Measurements from ENCODE around the gene SENP1. TPM values are rescaled to one million over a fixed set of nuclear protein-coding genes. Genes with fewer than 3 reads are reported as not detected.

The SENP1 gene
- total and polyA plus RNA-seq, 2 of the 4 experiments (the other 2 are of a cell fraction): 7.2 to 25.3 TPM

DNA sequence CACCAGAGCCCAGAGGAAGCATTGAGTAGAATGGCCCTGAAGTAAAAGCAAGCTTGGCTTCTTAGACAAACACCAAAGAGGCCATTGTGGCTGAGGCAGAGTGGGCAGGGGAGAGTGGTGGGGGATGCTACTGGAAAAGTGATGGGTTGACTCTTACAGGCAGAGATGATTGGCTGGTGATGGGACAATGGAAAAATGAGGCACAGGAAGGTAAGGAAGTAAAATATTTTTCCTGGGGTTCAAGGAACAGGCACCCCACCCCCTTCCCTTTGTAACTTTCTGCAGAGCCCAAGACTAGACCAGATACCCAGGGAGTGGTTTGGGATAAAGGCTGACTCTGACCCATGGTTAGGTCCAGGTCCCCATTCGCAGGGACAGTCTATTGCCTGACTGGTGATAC is 66.7 kb downstream of the SENP1 start:
- no peak overlapping the region for H3K27ac ChIP-seq (ENCODE audit: insufficient read depth, low read length)
- dilution Hi-C loops (cut with HindIII; ENCODE audit: low sequenced_read_pairs, unreplicated experiment): no loop called here
- no peak overlapping the region for H2AFZ ChIP-seq (replicated peaks; ENCODE audit: low read length, poor library complexity)
- no peak overlapping the region for H3K56ac ChIP-seq (ENCODE audit: extremely low read depth, insufficient read depth, low read length)
- no peak overlapping the region for H3K18ac ChIP-seq (ENCODE audit: low read depth, low read length)
- DNase-seq (no peak), ATAC-seq (ENCODE audit: low read depth) (no peak)
- in situ Hi-C loops (cut with MboI; ENCODE audit: low sequenced_read_pairs): no loop called here
- peaks cover 14% of the 10 kb centered on the region; the same call in 1 of the 2 replicates for H3K9me1 ChIP-seq (ENCODE audit: insufficient read depth, low read length)
- no CpG with 5 or more reads among the region's 1 CpG for WGBS, 2 experiments (ENCODE audit: extremely low coverage in 2 of 2, insufficient read length in 1 of 2)
- TF ChIP-seq CHD1 (IDR thresholded peaks at IDR 0.05; ENCODE audit: low read depth, low read length) (no peak), NFE2L2 (IDR thresholded peaks at IDR 0.05; ENCODE audit: low read depth, low read length) (no peak), BHLHE40 (IDR thresholded peaks at IDR 0.05; ENCODE audit: low read depth, low read length) (no peak), POLR2A (IDR thresholded peaks at IDR 0.05; ENCODE audit: low read depth, low read length) (no peak), SMC3 (IDR thresholded peaks at IDR 0.05; ENCODE audit: low read depth, low read length) (no peak), CEBPB (IDR thresholded peaks at IDR 0.05; ENCODE audit: low read depth, low read length) (no peak)
- TF ChIP-seq, protein P1, sequence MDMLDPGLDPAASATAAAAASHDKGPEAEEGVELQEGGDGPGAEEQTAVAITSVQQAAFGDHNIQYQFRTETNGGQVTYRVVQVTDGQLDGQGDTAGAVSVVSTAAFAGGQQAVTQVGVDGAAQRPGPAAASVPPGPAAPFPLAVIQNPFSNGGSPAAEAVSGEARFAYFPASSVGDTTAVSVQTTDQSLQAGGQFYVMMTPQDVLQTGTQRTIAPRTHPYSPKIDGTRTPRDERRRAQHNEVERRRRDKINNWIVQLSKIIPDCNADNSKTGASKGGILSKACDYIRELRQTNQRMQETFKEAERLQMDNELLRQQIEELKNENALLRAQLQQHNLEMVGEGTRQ (IDR thresholded peaks at IDR 0.05; ENCODE audit: low read depth, low read length): no peak
- TF ChIP-seq, protein P2, sequence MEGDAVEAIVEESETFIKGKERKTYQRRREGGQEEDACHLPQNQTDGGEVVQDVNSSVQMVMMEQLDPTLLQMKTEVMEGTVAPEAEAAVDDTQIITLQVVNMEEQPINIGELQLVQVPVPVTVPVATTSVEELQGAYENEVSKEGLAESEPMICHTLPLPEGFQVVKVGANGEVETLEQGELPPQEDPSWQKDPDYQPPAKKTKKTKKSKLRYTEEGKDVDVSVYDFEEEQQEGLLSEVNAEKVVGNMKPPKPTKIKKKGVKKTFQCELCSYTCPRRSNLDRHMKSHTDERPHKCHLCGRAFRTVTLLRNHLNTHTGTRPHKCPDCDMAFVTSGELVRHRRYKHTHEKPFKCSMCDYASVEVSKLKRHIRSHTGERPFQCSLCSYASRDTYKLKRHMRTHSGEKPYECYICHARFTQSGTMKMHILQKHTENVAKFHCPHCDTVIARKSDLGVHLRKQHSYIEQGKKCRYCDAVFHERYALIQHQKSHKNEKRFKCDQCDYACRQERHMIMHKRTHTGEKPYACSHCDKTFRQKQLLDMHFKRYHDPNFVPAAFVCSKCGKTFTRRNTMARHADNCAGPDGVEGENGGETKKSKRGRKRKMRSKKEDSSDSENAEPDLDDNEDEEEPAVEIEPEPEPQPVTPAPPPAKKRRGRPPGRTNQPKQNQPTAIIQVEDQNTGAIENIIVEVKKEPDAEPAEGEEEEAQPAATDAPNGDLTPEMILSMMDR (conservative IDR thresholded peaks at IDR 0.05; ENCODE audit: low read depth, low read length): no peak
- no peak overlapping the region for H2AK9ac ChIP-seq (replicated peaks; ENCODE audit: low read depth, low read length, poor library complexity)
- H3K4me2 ChIP-seq (ENCODE audit: low read depth, low read length): no peak overlapping the region
- H2BK5ac ChIP-seq (ENCODE audit: low read depth, low read length, poor library complexity, severe bottlenecking): no peak overlapping the region
- H2BK15ac ChIP-seq (ENCODE audit: low read depth, low read length): no peak overlapping the region
- no peaks in the 10 kb centered on the region for H4K20me1 ChIP-seq (ENCODE audit: insufficient read depth, low read length)
- H3K9ac ChIP-seq (ENCODE audit: low read depth, low read length): no peak overlapping the region
- POLR2A ChIA-PET (ENCODE audit: unreplicated experiment): no interaction called here
- H3K4ac ChIP-seq (ENCODE audit: low read depth, low read length): no peak overlapping the region
- H2BK20ac ChIP-seq (ENCODE audit: low read depth, low read length): no peak overlapping the region
- intact Hi-C loops (cut with micrococcal nuclease): no loop called here
- no peak overlapping the region for H4K8ac ChIP-seq (ENCODE audit: low read depth in 2 of 2, low read length in 2 of 2)
- no peak overlapping the region for H3K23ac ChIP-seq (ENCODE audit: low read depth, low read length)
- no peak overlapping the region for H3K4me3 ChIP-seq (ENCODE audit: insufficient read depth, low read depth, low read length)
- no peak overlapping the region for H2BK120ac ChIP-seq (ENCODE audit: low read depth, low read length)
- H3K79me1 ChIP-seq (ENCODE audit: low read depth in 1 of 2, low read length in 2 of 2): no peaks in the 10 kb centered on the region
- H4K5ac ChIP-seq (ENCODE audit: low read depth, low read length): no peak overlapping the region
- no TSS peak for BruUV-seq (replicated peaks)
- H3K4me1 ChIP-seq (ENCODE audit: control insufficient read depth, insufficient read depth, low read length): peaks cover 10% of the 10 kb centered on the region
- CTCF ChIA-PET: no interaction called here
- H4K91ac ChIP-seq (ENCODE audit: insufficient read depth, low read depth, low read length): no peak overlapping the region
- H3K36me3 ChIP-seq (ENCODE audit: control insufficient read depth, insufficient read depth, low read length): 0 out of 2 replicates have a peak, but pooled peaks cover 1% of the 10 kb centered on the region
- no peaks in the 10 kb centered on the region for H3K9me3 ChIP-seq (ENCODE audit: control insufficient read depth, insufficient read depth, low read length)
- no peak overlapping the region for H2AK5ac ChIP-seq (ENCODE audit: low read depth, low read length)
- no peaks in the 10 kb centered on the region; the same call in 1 of the 2 replicates for H3K27me3 ChIP-seq (ENCODE audit: control insufficient read depth, insufficient read depth, low read length)
- H3K14ac ChIP-seq (replicated peaks; ENCODE audit: low read depth, low read length): no peak overlapping the region

Measured in IMR-90 (cell line).